Measurements from ENCODE around the gene PCP2.
A peak's percentile ranks its signal among the peaks of the same experiment; 100 is the strongest.

The PCP2 gene

DNA sequence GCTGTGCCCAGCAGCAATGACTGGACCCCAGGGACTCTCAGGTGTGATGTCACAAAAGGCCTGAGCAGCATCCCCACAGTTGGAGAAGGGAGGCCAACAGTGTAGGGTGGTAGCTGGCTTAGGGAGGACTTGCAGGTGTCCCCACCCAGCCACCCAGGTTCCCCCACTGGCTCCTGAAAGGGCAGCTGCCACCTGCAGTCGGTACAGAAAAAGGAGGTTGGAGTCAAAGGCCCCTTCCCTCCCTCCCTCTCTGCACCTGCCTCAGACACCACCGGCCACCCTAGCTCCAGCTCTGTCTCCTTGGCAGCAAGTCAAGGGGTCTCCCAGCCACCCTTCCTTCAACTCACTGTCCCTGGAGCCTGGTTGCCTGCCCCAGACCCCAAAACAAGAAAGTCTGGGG is at the start of gene PCP2:
TSS of gene PCP2 (minus strand) at position 22 of the 400 bp plus-strand sequence. CDS start 262 bp downstream, outside the sequence.
- DNase-seq (ENCODE audit: low read depth), result no peak
- H3K4me3 ChIP-seq (ENCODE audit: low read depth, low read length), result no peak within 1 kb of the TSS

DNA sequence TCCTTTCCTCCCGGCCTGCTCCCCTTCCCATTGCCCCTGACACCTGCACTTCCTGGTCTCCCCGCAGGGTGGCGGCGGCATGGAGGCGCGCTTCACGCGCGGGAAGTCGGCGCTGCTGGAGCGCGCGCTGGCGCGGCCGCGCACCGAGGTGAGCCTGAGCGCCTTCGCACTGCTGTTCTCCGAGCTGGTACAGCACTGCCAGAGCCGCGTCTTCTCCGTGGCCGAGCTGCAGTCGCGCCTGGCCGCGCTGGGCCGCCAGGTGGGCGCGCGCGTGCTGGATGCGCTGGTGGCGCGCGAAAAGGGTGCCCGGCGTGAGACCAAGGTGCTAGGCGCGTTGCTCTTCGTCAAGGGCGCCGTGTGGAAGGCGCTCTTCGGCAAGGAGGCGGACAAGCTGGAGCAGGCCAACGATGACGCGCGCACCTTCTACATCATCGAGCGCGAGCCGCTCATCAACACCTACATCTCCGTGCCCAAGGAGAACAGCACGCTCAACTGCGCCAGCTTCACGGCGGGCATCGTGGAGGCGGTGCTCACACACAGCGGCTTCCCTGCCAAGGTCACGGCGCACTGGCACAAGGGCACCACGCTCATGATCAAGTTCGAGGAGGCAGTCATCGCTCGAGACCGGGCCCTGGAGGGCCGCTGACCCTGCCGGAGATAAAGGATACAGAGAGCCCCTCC is 48.8 kb upstream of the PCP2 start:
- DNase-seq (ENCODE audit: low read depth), result no peak

DNA sequence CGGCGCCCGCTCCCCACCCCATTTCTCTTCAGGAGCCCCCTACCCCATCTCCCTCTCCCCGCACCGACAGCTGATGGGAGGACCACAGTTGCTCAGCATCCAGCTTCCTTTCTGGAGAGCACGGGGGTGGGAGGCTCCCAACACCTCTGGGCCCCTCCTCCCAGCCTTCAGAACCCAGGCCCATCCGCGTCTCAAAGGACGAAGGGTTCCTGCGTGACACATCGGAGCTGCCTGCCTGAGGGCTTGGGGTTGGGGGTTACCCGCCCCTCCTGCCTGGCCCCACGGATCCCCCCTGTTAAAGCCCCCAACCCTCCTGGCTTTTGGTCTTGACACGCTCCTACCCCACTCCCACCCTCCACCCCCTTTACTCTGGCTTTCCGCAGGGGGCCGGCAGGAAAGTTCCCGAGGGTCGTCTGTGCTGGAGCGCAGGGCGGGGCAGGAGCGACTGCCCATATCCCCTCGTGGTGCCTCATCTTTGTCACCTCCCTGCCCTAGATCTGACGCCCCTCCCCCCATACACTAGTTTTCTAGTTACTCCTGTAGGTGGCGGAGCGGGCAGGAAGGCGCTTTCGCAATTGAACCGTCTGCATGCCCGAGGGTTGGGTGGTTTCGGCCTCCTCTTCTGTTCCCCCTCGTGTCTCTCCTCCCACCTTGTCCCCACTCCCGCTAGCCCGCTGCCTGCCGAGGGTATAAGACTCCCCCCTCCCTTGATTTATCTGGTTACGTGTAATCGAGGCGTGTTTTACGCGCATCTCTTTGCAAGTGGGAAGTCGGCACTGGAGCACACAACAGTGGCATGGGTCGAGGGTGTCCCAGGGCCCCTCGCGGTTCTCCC is 48.0 kb upstream of the PCP2 start:
- DNase-seq (ENCODE audit: low read depth), result peak; percentile 36

More for the DNA sequence above, 48.8 kb upstream of the PCP2 start:
- peak overlapping the region; percentile 99 for H3K4me3 ChIP-seq (ENCODE audit: low read depth, low read length)

DNA sequence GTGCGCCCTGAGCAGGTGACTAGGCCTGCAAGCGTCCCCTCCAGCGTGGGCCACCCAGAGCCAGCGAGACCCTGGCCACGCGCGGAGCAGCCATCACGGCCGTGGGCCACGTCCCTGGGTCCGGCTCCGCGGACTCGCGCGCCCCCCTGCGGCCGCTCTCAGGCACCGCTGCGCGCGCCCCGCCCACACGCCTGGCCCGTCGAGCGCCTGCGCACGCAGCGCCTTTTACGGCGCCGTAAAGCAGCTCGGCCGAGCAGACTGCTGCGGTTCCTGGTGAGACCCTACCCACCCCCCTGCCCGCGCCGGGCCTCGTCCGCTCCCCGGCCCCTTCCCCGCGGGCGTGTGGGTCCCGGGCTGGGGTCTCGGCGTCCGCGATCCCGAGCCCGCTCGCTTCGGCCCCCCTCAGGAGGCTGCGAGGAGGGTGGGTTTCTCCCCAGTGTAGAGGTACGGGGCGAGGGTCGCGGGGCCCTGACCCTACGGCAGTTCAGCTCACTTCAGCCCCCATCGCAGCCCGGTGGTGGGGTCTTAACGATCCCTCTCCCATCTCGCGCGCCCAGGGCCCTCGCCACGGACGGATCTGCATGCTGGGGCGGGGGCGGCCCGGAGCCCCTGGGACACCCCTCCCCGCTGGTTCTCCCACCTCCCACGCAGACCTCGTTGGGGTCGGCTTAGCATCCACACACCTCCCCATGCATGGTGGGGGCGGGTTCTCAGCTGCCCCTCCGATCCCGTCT is 47.3 kb upstream of the PCP2 start, which contains the start of gene TRAPPC5:
TSS of gene TRAPPC5 (plus strand) at position 228 of the 734 bp plus-strand sequence. CDS start 1,421 bp downstream, outside the sequence.
- DNase-seq (ENCODE audit: low read depth), result peak; percentile 40
- H3K4me3 ChIP-seq (ENCODE audit: low read depth, low read length), result peak within 1 kb of the TSS; percentile 99

More for the DNA sequence above, 48.0 kb upstream of the PCP2 start:
- peak overlapping the region; percentile 99 for H3K4me3 ChIP-seq (ENCODE audit: low read depth, low read length)

DNA sequence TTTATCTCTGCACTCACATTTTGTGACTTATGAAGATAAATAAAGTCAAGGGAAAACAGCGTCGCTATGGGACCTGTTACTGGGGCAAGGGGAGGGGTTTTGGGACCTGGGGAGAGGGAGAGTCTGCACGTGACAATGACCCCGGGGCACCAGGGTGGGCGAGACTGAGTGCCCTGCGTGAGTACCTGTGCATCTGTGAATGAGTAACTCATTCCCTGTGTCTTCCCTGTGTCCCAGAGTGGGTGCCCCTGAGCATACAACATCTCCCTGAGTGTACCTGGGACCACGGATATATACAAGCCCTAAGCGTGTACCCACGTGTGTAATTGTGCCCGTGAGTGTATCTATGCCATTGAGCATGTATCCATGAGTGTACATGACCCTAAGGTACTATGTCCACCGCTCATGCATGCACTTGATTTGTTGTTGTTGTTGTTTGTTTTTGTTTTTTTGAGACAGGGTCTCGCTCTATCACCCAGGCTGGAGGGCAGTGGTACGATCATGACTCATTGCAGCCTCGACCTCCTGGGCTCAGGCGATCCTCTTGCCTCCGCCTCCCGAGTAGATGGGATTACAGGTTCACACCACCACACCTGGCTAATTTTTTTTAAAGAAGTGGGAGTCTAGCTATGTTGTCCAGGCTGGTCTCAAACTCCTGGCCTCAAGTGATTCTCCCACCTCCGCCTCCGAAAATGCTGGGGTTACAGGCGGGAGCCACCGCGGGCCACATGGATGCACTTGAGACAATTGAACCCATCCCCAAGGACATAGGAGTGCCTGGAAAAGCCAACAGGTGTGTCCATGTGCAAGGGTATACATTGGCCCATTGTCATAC is 46.5 kb upstream of the PCP2 start:
- DNase-seq (ENCODE audit: low read depth), result no peak
- peak overlapping the region; percentile 99 for H3K4me3 ChIP-seq (ENCODE audit: low read depth, low read length)

DNA sequence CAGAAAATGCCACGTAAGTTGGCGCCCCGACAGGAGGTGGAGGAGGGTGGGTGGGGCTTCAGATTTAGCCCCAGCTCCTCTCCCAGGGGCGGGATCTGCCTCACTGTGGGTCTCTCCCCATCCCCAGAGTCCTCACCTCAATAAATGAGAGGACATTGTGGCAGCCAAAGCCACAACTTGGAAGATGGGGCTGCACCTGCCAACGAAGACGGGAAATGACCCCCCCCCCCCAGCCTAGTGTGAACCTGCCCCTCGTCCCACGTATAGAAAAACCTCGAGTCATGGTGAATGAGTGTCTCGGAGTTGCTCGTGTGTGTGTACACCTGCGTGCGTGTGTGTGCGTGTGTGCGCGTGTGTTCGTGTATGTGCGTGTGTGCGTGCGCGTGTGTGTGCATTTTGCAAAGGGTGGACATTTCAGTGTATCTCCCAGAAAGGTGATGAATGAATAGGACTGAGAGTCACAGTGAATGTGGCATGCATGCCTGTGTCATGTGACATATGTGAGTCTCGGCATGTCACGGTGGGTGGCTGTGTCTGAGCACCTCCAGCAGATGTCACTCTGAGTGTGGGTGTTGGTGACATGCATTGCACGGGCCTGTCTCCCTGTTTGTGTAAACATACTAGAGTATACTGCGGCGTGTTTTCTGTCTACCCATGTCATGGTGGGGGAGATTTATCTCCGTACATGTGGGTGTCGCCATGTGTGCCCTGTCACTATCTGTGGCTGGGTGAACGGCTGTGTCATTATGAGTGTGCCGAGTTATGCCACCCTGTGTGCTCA is 45.6 kb upstream of the PCP2 start:
- no peak for DNase-seq (ENCODE audit: low read depth)
- no peak overlapping the region for H3K4me3 ChIP-seq (ENCODE audit: low read depth, low read length)

DNA sequence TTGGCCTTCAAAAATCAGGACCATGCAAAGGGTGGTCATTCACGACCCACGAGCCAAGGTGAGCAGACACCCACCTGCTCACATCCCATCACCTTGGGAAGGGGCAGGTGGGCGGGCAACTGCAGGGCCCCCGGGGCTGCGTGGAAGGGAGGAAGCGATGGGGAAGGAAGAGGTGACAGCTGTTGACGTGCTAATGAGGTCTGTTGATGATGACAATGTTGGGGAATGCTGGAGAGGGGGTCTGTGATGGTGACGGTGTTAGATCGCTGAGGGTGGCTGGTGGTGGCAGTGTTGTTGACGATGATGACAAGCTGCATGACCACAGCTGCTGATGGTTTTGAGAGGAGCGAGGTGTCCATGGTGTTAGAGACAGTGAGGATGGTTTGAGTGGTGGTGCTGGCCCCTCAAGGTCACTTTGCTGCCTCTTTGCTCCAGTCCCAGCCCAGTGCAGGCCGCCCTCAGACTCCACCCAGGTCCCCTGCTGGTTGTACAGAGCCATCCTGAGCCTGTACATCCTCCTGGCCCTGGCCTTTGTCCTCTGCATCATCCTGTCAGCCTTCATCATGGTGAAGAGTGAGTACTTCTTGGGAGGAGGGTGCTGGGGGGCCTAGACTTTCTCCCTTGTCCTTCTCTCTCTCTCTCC is 44.3 kb upstream of the PCP2 start:
- no peak for DNase-seq (ENCODE audit: low read depth)
- no peak overlapping the region for H3K4me3 ChIP-seq (ENCODE audit: low read depth, low read length)

DNA sequence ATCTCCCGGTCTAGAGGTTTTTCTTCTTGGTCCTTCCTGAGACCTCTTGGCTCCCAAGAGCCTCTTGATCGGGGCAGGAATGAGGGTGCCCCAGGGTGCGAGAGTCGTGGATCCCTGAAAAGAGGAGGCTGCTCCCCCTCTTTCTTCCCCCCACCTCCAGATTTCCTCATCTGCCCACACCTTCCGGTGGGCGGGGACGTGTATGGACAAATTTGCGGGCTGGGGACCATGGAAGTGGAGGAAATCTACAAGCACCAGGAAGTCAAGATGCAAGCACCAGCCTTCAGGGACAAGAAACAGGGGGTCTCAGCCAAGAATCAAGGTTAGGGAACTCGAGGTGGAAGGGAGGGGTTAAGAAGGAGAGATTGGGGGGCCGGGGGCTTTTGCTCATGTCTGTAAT is 43.3 kb upstream of the PCP2 start, which contains the start of gene MCEMP1:
TSS of gene MCEMP1 (plus strand) at position 237 of the 400 bp plus-strand sequence. CDS start at position 268, 31 bp downstream.
- DNase-seq (ENCODE audit: low read depth), result no peak
- no peak within 1 kb of the TSS for H3K4me3 ChIP-seq (ENCODE audit: low read depth, low read length)

DNA sequence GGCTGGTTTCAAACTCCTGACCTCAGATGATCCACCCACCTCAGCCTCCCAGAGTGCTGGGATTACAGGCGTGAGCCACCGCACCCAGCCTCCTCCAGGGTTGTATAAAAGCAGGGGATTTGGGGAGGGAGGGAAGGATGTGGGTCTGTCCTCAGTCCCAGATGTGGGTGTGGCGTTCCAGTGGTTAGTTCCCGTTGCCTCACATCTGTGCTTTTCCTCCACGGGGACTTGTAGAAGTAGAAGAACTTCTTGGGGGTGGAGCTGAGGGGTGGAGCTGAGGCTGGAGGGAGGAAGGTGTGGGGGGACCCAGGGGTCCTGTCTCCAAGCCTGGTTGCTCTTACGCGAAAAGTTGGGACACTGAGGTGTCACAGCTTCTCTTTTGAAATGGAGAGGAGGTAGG is 42.9 kb upstream of the PCP2 start:
- DNase-seq (ENCODE audit: low read depth), result no peak
- no peak overlapping the region for H3K4me3 ChIP-seq (ENCODE audit: low read depth, low read length)

DNA sequence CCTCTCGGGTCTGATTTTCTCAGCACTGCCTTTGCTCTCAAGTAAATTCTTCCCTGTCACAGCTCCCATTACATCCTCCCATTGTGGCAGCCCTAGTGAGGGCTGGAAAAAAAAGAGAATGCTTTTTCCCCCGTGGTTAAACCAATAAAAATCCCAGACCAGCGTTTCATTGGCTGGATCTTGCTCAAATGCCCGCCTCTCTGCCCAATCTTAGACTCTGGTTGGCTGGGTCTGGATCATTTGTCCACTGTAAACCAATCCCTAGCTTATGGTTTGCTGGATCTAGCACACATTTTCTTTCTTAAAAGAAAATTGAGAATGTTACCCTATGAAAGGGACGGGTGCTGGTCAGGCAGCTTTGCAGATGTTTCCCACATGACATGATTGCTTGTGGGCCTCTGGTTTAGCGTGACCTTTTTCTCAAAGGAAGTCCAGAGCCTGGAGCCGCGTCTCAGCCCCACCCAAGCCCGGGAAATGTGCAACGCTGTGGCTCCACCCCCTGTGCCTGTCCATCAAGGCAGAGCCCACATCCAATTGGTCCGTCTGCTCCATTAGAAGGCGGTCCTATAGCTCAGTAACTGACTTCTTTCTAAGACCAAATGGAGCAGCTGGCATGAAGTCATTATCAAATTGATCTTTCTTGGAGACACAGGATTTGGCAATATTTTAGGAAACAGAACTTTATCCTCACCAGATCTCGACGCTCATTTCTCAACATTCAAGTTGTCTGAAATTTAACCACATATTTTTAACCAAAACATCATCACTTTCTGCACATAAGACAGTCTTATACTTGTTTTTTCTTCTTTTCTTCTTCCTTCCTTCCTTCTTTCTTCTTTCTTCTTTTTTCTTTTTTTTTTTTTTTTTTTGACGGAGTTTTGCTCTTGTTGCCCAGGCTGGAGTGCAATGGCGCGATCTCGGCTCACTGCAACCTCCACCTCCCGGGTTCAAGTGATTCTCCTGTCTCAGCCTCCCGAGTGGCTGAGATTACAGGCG is 40.8 kb upstream of the PCP2 start:
- DNase-seq (ENCODE audit: low read depth), result no peak
- H3K4me3 ChIP-seq (ENCODE audit: low read depth, low read length), result no peak overlapping the region

DNA sequence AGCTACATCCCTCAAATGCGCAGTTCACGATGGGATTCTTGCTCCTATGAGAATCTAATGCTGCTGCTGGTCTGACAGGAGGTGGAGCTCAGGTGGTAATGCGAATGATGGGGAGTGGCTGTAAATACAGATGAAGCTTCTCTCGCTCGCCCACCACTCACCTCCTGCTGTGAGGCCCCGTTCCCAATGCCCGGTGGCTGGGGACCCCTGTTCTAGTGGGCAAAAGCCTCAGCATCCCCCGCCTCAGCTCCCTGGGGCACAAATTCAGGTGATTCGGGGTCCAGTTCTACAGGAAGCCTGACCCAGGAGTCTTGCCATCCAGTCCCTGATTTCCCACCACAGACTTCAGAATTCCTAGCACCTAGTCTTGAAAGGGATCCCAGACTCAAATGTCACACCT is 39.0 kb upstream of the PCP2 start:
- H3K4me3 ChIP-seq (ENCODE audit: low read depth, low read length), result no peak overlapping the region
- DNase-seq (ENCODE audit: low read depth), result no peak

DNA sequence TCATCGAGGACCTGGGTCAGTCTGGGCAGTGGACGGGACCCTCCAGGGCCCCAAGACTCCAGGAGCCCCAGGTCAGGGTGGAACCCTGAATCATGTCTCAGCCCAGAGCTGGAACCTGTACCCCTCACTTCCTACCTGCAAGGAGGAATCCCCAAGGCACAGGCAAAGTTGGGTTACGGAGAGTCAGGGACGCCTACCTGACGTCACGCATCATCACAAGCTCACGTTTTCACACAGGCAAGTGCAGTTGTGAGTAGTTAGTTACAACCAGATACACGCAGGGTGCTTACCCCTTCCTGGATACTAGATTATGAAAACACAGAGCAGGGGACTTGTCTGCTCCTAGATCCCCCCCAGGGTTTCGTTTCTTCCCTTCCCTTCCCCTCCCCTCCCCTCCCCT is 37.3 kb upstream of the PCP2 start:
- H3K4me3 ChIP-seq (ENCODE audit: low read depth, low read length), result no peak overlapping the region
- no peak for DNase-seq (ENCODE audit: low read depth)

DNA sequence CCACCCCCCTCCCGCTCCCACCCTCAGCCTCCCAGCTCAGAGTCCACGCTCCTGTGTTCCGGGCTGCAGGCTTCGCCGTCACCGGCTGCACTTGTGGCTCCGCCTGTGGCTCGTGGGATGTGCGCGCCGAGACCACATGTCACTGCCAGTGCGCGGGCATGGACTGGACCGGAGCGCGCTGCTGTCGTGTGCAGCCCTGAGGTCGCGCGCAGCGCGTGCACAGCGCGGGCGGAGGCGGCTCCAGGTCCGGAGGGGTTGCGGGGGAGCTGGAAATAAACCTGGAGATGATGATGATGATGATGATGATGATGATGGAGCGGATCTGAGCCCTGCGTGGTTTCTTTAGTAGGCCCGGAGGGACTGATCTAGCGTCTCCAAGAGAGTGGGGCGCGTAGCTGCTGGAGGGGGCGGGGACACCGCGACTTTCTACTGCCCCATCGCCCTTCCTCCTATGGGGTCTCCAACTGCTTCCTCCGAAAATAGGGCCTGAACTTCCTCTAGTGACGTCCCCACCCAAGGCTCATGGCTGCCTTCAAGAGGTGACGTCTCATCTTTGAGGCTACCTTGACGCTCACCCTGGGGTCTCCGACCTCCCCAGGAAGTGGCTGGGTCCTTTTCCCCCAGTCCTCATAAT is 36.7 kb upstream of the PCP2 start:
- H3K4me3 ChIP-seq (ENCODE audit: low read depth, low read length), result peak overlapping the region; percentile 26
- DNase-seq (ENCODE audit: low read depth), result no peak

DNA sequence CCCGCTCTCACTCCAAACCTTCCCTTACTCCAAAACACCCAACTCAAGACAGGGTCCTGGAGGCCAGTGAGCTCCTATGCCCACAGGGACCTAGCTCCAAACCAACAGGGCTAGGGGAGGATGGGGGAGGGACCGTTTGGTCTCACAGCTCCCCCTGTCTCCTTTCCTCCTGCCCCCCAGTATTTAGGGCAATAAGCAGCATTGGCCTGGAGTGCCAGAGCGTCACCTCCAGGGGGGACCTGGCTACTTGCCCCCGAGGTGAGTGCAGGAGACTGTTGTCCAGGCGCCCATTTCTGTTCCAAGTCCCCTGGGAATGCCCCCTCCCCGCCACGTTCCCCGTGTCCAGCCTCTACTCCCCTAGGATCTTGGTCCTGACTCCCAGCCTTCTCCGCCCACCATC is 36.1 kb upstream of the PCP2 start:
- H3K4me3 ChIP-seq (ENCODE audit: low read depth, low read length), result no peak overlapping the region
- DNase-seq (ENCODE audit: low read depth), result no peak

DNA sequence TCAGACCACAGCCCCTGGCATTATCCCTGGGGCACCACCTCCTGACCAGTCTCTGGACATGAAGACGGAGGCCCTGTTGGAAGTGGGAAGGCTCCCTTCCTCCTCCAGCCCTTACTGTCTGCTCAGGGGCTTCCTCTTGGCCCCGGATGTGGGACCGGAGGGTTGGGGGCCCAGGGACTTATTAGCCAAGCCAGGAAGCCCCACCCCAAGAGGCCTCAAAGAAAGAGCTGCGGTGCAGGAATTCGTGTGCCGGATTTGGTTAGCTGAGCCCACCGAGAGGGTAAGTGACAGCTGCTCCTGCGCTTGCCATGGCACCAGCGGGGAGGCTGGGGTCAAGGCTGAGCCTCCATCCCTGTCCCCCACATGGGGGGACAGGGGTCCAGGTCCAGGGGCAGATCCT is 35.3 kb upstream of the PCP2 start, which contains the start of gene RETN:
TSS of gene RETN (plus strand) at position 208 of the 400 bp plus-strand sequence. CDS start 278 bp downstream, outside the sequence.
- DNase-seq (ENCODE audit: low read depth), result no peak
- no peak within 1 kb of the TSS for H3K4me3 ChIP-seq (ENCODE audit: low read depth, low read length)

DNA sequence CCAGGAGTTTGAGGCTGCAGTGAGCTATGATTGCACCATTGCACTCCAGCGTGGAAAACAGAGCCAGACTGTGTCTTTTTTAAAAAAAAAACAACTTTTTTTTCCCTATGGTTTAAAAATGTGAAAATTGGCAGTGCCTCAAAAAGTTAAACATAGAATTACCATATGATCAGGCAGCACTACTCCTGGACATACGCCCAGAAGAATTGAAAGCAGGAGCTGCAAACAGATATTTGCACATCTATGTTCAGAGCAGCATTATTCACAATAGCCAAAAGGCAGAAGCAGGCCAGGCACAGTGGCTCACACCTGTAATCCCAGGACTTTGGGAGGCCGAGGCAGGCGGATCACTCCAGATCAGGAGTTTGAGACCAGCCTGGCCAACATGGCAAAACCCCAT is 31.6 kb upstream of the PCP2 start:
- no peak overlapping the region for H3K4me3 ChIP-seq (ENCODE audit: low read depth, low read length)
- peak; percentile 37 for DNase-seq (ENCODE audit: low read depth)
